ENCODE results near the gene ANKFY1. TPM values are rescaled to one million over a fixed set of nuclear protein-coding genes. Genes with fewer than 3 reads are reported as not detected.

Gene ANKFY1
- total RNA-seq, result 10 to 100 TPM; 35.2 to 39.6 TPM
- 13.3 TPM for polyA plus RNA-seq

GRCh38 chr17:4263282-4264215, at the start of gene ANKFY1:
ANKFY1 (minus strand) TSS chr17:4263979; CDS start chr17:4263941, 38 bp downstream.
- no peaks in the 10 kb centered on the region for H3K36me3 ChIP-seq (ENCODE audit: insufficient read depth, low read length)
- no peaks in the 10 kb centered on the region for H3K27me3 ChIP-seq (ENCODE audit: insufficient read depth, low read length, poor library complexity, severe bottlenecking)
- no peaks in the 10 kb centered on the region for H3K9me3 Mint-ChIP-seq
- H3K4me3 Mint-ChIP-seq, result peak within 1 kb of the TSS; percentile 89 to 98 (median 95)
- peak within 1 kb of the TSS; percentile 54 for H3K4me3 ChIP-seq (ENCODE audit: low read length)
- H3K36me3 Mint-ChIP-seq, result peaks cover 4 to 29% (median 6%) of the 10 kb centered on the region in 3 donors
- peaks cover 37 to 47% (median 42%) of the 10 kb centered on the region in 3 donors for H3K4me1 Mint-ChIP-seq
- peaks cover 28% of the 10 kb centered on the region for H3K4me1 ChIP-seq (ENCODE audit: insufficient read depth, low read length)
- peak within 1 kb of the TSS; percentile 81 for H3K27ac ChIP-seq (ENCODE audit: low read depth, low read length)
- ChIA-PET CTCF (interaction anchor here (1.3 kb wide), 1 partner anchor 14 kb away, joined by 4 read pairs; no protein-coding TSS in a partner anchor), POLR2A (interaction anchor here (0.6 to 0.7 kb wide), 2 partner anchors 75 to 120 kb away, joined by 3 to 4 read pairs; no protein-coding TSS in a partner anchor)
- H3K27me3 Mint-ChIP-seq, result no peaks in the 10 kb centered on the region
- no peaks in the 10 kb centered on the region for H3K9me3 ChIP-seq (ENCODE audit: low read length)
- H3K27ac Mint-ChIP-seq, result peak within 1 kb of the TSS; percentile 84 to 99 (median 95)
- DNase-seq, result peak; percentile 97 to 98 (median 98)

- Histone ChIP-seq H3K36me3 (ENCODE audit: insufficient read depth, low read length) (no peaks in the 10 kb centered on the region), H3K27ac (ENCODE audit: low read depth, low read length) (no peak overlapping the region), H3K4me1 (ENCODE audit: insufficient read depth, low read length) (peaks cover 36% of the 10 kb centered on the region), H3K4me3 (ENCODE audit: low read length) (no peak overlapping the region), H3K27me3 (ENCODE audit: insufficient read depth, low read length, poor library complexity, severe bottlenecking) (no peaks in the 10 kb centered on the region), H3K9me3 (ENCODE audit: low read length) (no peaks in the 10 kb centered on the region)
- no peaks in the 10 kb centered on the region for H3K27me3 Mint-ChIP-seq
- peak overlapping the region in 6 of 8 donors; percentile 24 to 76 (median 48) for H3K27ac Mint-ChIP-seq
- H3K36me3 Mint-ChIP-seq, result peaks cover 0 to 25% (median 0%) of the 10 kb centered on the region in 3 donors
- no peak for DNase-seq
- peak overlapping the region in 2 of 7 donors; percentile 1 to 16 for H3K4me3 Mint-ChIP-seq
- H3K4me1 Mint-ChIP-seq, result peaks cover 64 to 76% (median 74%) of the 10 kb centered on the region in 3 donors
- ChIA-PET POLR2A (no interaction called here), CTCF (interaction anchor here (0.7 kb wide), 1 partner anchor 97 kb away, joined by 3 read pairs; no protein-coding TSS in a partner anchor)
- no peaks in the 10 kb centered on the region for H3K9me3 Mint-ChIP-seq
Measured at GRCh38 chr17:4310354-4311060, 46.7 kb upstream of the ANKFY1 start.

GRCh38 chr17:4309897-4310296, 46.1 kb upstream of the ANKFY1 start:
- no peak for DNase-seq
- Histone ChIP-seq H3K4me3 (ENCODE audit: low read length) (no peak overlapping the region), H3K27ac (ENCODE audit: low read depth, low read length) (no peak overlapping the region), H3K36me3 (ENCODE audit: insufficient read depth, low read length) (no peaks in the 10 kb centered on the region), H3K4me1 (ENCODE audit: insufficient read depth, low read length) (peaks cover 36% of the 10 kb centered on the region), H3K27me3 (ENCODE audit: insufficient read depth, low read length, poor library complexity, severe bottlenecking) (no peaks in the 10 kb centered on the region), H3K9me3 (ENCODE audit: low read length) (no peaks in the 10 kb centered on the region)
- ChIA-PET POLR2A (no interaction called here), CTCF (no interaction called here)
- Mint-ChIP-seq H3K4me3 (peak overlapping the region in 1 of 7 donors; percentile 16), H3K9me3 (no peaks in the 10 kb centered on the region), H3K27ac (peak overlapping the region in 7 of 8 donors; percentile 3 to 76 (median 55)), H3K36me3 (peaks cover 0 to 29% (median 0%) of the 10 kb centered on the region in 3 donors), H3K4me1 (peaks cover 63 to 71% (median 69%) of the 10 kb centered on the region in 3 donors), H3K27me3 (no peaks in the 10 kb centered on the region)

- no peak for DNase-seq
- Histone ChIP-seq H3K36me3 (ENCODE audit: insufficient read depth, low read length) (peaks cover 3% of the 10 kb centered on the region), H3K27me3 (ENCODE audit: insufficient read depth, low read length, poor library complexity, severe bottlenecking) (no peaks in the 10 kb centered on the region), H3K27ac (ENCODE audit: low read depth, low read length) (no peak overlapping the region), H3K4me1 (ENCODE audit: insufficient read depth, low read length) (peaks cover 30% of the 10 kb centered on the region), H3K9me3 (ENCODE audit: low read length) (no peaks in the 10 kb centered on the region), H3K4me3 (ENCODE audit: low read length) (no peak overlapping the region)
- Mint-ChIP-seq H3K4me1 (peaks cover 45 to 56% (median 49%) of the 10 kb centered on the region in 3 donors), H3K9me3 (no peaks in the 10 kb centered on the region), H3K27me3 (no peaks in the 10 kb centered on the region), H3K36me3 (peaks cover 0 to 44% (median 2%) of the 10 kb centered on the region in 3 donors), H3K4me3 (no peak overlapping the region), H3K27ac (peak overlapping the region in 5 of 8 donors; percentile 6 to 81 (median 41))
- ChIA-PET POLR2A (no interaction called here), CTCF (no interaction called here)
Measured at GRCh38 chr17:4307179-4307930, 43.6 kb upstream of the ANKFY1 start.

GRCh38 chr17:4305224-4305623, 41.4 kb upstream of the ANKFY1 start:
- no peak for DNase-seq
- ChIA-PET CTCF (interaction anchor here (0.6 to 0.7 kb wide), 3 partner anchors 90 to 326 kb away, joined by 3 read pairs; no protein-coding TSS in a partner anchor), POLR2A (no interaction called here)
- H3K9me3 ChIP-seq (ENCODE audit: low read length), result no peaks in the 10 kb centered on the region
- Mint-ChIP-seq H3K27ac (peak overlapping the region in 1 of 8 donors; percentile 51), H3K36me3 (peaks cover 0 to 57% (median 4%) of the 10 kb centered on the region in 3 donors), H3K4me3 (no peak overlapping the region), H3K9me3 (no peaks in the 10 kb centered on the region), H3K4me1 (peaks cover 32 to 44% (median 38%) of the 10 kb centered on the region in 3 donors), H3K27me3 (no peaks in the 10 kb centered on the region)
- no peak overlapping the region for H3K4me3 ChIP-seq (ENCODE audit: low read length)
- peaks cover 11% of the 10 kb centered on the region for H3K36me3 ChIP-seq (ENCODE audit: insufficient read depth, low read length)
- H3K4me1 ChIP-seq (ENCODE audit: insufficient read depth, low read length), result peaks cover 23% of the 10 kb centered on the region
- H3K27me3 ChIP-seq (ENCODE audit: insufficient read depth, low read length, poor library complexity, severe bottlenecking), result no peaks in the 10 kb centered on the region
- no peak overlapping the region for H3K27ac ChIP-seq (ENCODE audit: low read depth, low read length)

GRCh38 chr17:4304417-4305027, 40.7 kb upstream of the ANKFY1 start:
- Mint-ChIP-seq H3K27me3 (no peaks in the 10 kb centered on the region), H3K9me3 (no peaks in the 10 kb centered on the region), H3K4me3 (no peak overlapping the region), H3K27ac (peak overlapping the region in 1 of 8 donors; percentile 60), H3K36me3 (peaks cover 0 to 57% (median 4%) of the 10 kb centered on the region in 3 donors), H3K4me1 (peaks cover 25 to 38% (median 32%) of the 10 kb centered on the region in 3 donors)
- Histone ChIP-seq H3K27ac (ENCODE audit: low read depth, low read length) (no peak overlapping the region), H3K36me3 (ENCODE audit: insufficient read depth, low read length) (peaks cover 11% of the 10 kb centered on the region), H3K4me1 (ENCODE audit: insufficient read depth, low read length) (peaks cover 16% of the 10 kb centered on the region), H3K9me3 (ENCODE audit: low read length) (no peaks in the 10 kb centered on the region), H3K4me3 (ENCODE audit: low read length) (no peak overlapping the region), H3K27me3 (ENCODE audit: insufficient read depth, low read length, poor library complexity, severe bottlenecking) (no peaks in the 10 kb centered on the region)
- ChIA-PET CTCF (interaction anchor here (0.7 to 1.6 kb wide), 6 partner anchors 19 to 325 kb away, joined by 3 to 4 read pairs (median 3); no protein-coding TSS in a partner anchor), POLR2A (no interaction called here)
- peak; percentile 26 to 61 (median 40) for DNase-seq

- Histone ChIP-seq H3K9me3 (ENCODE audit: low read length) (no peaks in the 10 kb centered on the region), H3K27me3 (ENCODE audit: insufficient read depth, low read length, poor library complexity, severe bottlenecking) (no peaks in the 10 kb centered on the region), H3K36me3 (ENCODE audit: insufficient read depth, low read length) (peaks cover 11% of the 10 kb centered on the region), H3K27ac (ENCODE audit: low read depth, low read length) (no peak overlapping the region), H3K4me1 (ENCODE audit: insufficient read depth, low read length) (peaks cover 4% of the 10 kb centered on the region), H3K4me3 (ENCODE audit: low read length) (no peak overlapping the region)
- peaks cover 25 to 46% (median 41%) of the 10 kb centered on the region in 3 donors for H3K4me1 Mint-ChIP-seq
- H3K4me3 Mint-ChIP-seq, result no peak overlapping the region
- no peak overlapping the region for H3K27ac Mint-ChIP-seq
- no peaks in the 10 kb centered on the region for H3K27me3 Mint-ChIP-seq
- peaks cover 0 to 56% (median 4%) of the 10 kb centered on the region in 3 donors for H3K36me3 Mint-ChIP-seq
- DNase-seq, result no peak
- ChIA-PET POLR2A (interaction anchor here (0.7 kb wide), 1 partner anchor 37 kb away, joined by 6 read pairs; no protein-coding TSS in a partner anchor), CTCF (no interaction called here)
- no peaks in the 10 kb centered on the region for H3K9me3 Mint-ChIP-seq
Measured at GRCh38 chr17:4301066-4301465, 37.3 kb upstream of the ANKFY1 start.
